ENCODE data around the gene CASK.

The CASK gene

DNA sequence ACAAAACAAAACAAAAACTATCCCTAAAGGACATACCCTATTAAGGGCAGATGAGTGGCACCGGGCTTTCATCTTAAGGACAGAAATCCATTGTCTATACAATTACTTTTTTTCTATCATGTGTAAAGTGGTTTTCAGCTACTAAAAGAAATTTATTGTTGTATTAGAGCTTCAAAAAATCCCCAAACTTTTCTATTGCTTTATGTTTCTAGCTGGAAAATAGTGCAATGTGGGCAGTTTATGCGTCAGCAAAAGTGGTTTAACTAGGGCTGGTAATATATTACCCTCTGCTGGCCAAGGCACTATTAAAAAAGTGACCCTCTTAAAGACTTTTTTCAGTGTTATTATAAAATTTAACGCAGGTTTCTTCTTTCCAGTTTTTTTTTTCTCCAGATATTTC lies 214.9 kb downstream of the CASK start:
- TF ChIP-seq, protein P1, sequence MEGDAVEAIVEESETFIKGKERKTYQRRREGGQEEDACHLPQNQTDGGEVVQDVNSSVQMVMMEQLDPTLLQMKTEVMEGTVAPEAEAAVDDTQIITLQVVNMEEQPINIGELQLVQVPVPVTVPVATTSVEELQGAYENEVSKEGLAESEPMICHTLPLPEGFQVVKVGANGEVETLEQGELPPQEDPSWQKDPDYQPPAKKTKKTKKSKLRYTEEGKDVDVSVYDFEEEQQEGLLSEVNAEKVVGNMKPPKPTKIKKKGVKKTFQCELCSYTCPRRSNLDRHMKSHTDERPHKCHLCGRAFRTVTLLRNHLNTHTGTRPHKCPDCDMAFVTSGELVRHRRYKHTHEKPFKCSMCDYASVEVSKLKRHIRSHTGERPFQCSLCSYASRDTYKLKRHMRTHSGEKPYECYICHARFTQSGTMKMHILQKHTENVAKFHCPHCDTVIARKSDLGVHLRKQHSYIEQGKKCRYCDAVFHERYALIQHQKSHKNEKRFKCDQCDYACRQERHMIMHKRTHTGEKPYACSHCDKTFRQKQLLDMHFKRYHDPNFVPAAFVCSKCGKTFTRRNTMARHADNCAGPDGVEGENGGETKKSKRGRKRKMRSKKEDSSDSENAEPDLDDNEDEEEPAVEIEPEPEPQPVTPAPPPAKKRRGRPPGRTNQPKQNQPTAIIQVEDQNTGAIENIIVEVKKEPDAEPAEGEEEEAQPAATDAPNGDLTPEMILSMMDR (IDR thresholded peaks at IDR 0.05; ENCODE audit: borderline replicate concordance, extremely low read depth, low read length, poor library complexity, severe bottlenecking), result no peak
- TF ChIP-seq EZH2 (IDR thresholded peaks at IDR 0.05; ENCODE audit: borderline replicate concordance, low read depth, low read length, severe bottlenecking), result no peak
- no peak overlapping the region for H2AFZ ChIP-seq (ENCODE audit: low read depth, low read length)
- ATAC-seq (ENCODE audit: insufficient read depth, low read depth) (no peak), DNase-seq (no peak)
- H4K20me1 ChIP-seq (ENCODE audit: insufficient read depth, low read length), result no peaks in the 10 kb centered on the region
- peaks cover 21% of the 10 kb centered on the region for H3K4me1 ChIP-seq (ENCODE audit: insufficient read depth, low read length)
- no peaks in the 10 kb centered on the region for H3K9me3 ChIP-seq (ENCODE audit: insufficient read depth, low read length, severe bottlenecking)
- no peak overlapping the region for H3K9ac ChIP-seq (ENCODE audit: low read depth, low read length)
- H3K4me2 ChIP-seq (ENCODE audit: insufficient read depth, low read length), result no peak overlapping the region
- no peaks in the 10 kb centered on the region for H3K79me2 ChIP-seq (ENCODE audit: insufficient read depth, low read length)
- H3K27ac ChIP-seq (ENCODE audit: low read length), result no peak overlapping the region
- H3K36me3 ChIP-seq (ENCODE audit: insufficient read depth, low read length), result peaks cover 3% of the 10 kb centered on the region; the same call in 1 of the 2 replicates
- H3K4me3 ChIP-seq (ENCODE audit: low read depth in 1 of 2, low read length in 2 of 2), result no peak overlapping the region
- H3K27me3 ChIP-seq (ENCODE audit: insufficient read depth, low read length, poor library complexity), result no peaks in the 10 kb centered on the region

DNA sequence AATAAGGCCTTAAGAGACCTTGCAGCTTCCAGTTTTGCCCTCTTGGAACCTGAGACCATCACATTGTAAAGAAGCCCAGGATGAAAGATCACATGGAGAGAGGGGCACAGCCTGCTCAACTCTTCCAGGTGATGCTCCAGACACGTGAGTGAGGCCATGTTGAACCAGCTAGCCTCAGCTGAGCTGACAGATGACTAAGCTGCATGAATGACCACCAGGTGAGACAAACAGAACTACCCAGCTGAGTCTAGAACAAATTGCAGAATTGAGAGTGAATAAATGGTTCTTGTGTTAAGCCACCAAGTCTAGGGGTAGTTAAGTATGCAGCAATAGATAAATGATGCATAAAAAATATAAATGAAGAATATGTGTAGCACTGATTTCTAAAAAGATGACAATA lies 216.1 kb downstream of the CASK start:
- H3K36me3 ChIP-seq (ENCODE audit: insufficient read depth, low read length), result peaks cover 3% of the 10 kb centered on the region; the same call in 1 of the 2 replicates
- H4K20me1 ChIP-seq (ENCODE audit: insufficient read depth, low read length), result no peaks in the 10 kb centered on the region
- DNase-seq, result no peak
- no peak overlapping the region for H3K27ac ChIP-seq (ENCODE audit: low read length)
- H3K4me2 ChIP-seq (ENCODE audit: insufficient read depth, low read length), result no peak overlapping the region
- H3K4me3 ChIP-seq (ENCODE audit: low read depth in 1 of 2, low read length in 2 of 2), result no peak overlapping the region
- TF ChIP-seq, protein P1 (IDR thresholded peaks at IDR 0.05; ENCODE audit: borderline replicate concordance, extremely low read depth, low read length, poor library complexity, severe bottlenecking), result no peak
- no peak for TF ChIP-seq EZH2 (IDR thresholded peaks at IDR 0.05; ENCODE audit: borderline replicate concordance, low read depth, low read length, severe bottlenecking)
- ATAC-seq (ENCODE audit: insufficient read depth, low read depth), result no peak
- no peaks in the 10 kb centered on the region for H3K79me2 ChIP-seq (ENCODE audit: insufficient read depth, low read length)
- no peak overlapping the region for H2AFZ ChIP-seq (ENCODE audit: low read depth, low read length)
- no peak overlapping the region for H3K9ac ChIP-seq (ENCODE audit: low read depth, low read length)
- peaks cover 21% of the 10 kb centered on the region for H3K4me1 ChIP-seq (ENCODE audit: insufficient read depth, low read length)
- no peaks in the 10 kb centered on the region for H3K9me3 ChIP-seq (ENCODE audit: insufficient read depth, low read length, severe bottlenecking)
- no peaks in the 10 kb centered on the region for H3K27me3 ChIP-seq (ENCODE audit: insufficient read depth, low read length, poor library complexity)

DNA sequence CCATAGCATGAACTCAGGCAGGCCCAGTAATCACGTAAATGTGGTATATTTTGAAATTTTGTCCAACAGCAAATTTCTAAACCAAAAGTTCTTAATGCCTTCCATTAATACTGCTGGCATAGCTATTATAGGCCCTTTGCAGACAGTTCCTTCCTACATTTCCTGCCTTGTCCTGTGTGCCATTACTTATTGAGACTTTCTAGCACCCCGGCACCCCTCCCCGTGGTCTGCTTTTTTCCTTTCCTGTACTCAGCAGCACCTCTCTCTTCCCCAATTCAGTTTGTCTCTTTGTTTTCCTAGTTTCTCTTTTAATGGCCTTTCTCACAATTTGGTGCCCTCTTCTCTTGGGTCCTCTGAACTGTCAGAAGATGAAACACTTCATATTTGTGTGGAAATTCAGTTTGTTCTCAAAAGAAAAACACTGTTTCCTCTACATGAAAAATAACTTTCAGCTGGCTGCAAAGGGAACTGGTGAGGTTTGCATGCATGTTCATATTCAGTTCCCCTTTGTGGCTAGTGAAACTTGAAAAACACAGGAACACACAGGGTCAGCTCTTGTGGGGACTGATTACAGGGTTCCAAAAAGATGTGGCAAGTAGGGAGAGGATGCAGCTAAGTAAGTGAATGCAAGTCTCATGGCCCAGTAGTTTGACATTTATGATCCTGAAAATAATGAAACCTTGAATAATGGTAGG lies 217.5 kb downstream of the CASK start:
- H3K27ac ChIP-seq (ENCODE audit: low read length), result peak overlapping the region; percentile 67
- no peaks in the 10 kb centered on the region for H3K79me2 ChIP-seq (ENCODE audit: insufficient read depth, low read length)
- no peak overlapping the region for H2AFZ ChIP-seq (ENCODE audit: low read depth, low read length)
- ATAC-seq (ENCODE audit: insufficient read depth, low read depth) (peak; percentile 62), DNase-seq (peak; percentile 23)
- peaks cover 21% of the 10 kb centered on the region for H3K4me1 ChIP-seq (ENCODE audit: insufficient read depth, low read length)
- H3K9ac ChIP-seq (ENCODE audit: low read depth, low read length), result no peak overlapping the region
- H3K36me3 ChIP-seq (ENCODE audit: insufficient read depth, low read length), result peaks cover 3% of the 10 kb centered on the region; the same call in 1 of the 2 replicates
- H4K20me1 ChIP-seq (ENCODE audit: insufficient read depth, low read length), result no peaks in the 10 kb centered on the region
- H3K4me2 ChIP-seq (ENCODE audit: insufficient read depth, low read length), result no peak overlapping the region
- TF ChIP-seq, protein P1 (IDR thresholded peaks at IDR 0.05; ENCODE audit: borderline replicate concordance, extremely low read depth, low read length, poor library complexity, severe bottlenecking), result no peak
- no peak for TF ChIP-seq EZH2 (IDR thresholded peaks at IDR 0.05; ENCODE audit: borderline replicate concordance, low read depth, low read length, severe bottlenecking)
- H3K4me3 ChIP-seq (ENCODE audit: low read depth in 1 of 2, low read length in 2 of 2), result no peak overlapping the region
- no peaks in the 10 kb centered on the region for H3K27me3 ChIP-seq (ENCODE audit: insufficient read depth, low read length, poor library complexity)
- no peaks in the 10 kb centered on the region for H3K9me3 ChIP-seq (ENCODE audit: insufficient read depth, low read length, severe bottlenecking)

Data from DND-41 (cell line).